GM12878 (cell line): ENCODE data around the gene TMC2. TPM values are rescaled to one million over a fixed set of nuclear protein-coding genes. Genes with fewer than 3 reads are reported as not detected.

Experiments used
- ATAC-seq: fragments of 200-7000 bp; cut with Tn5 transposase; 3 replicates; pipeline ENCODE4 v1.9.1; 2020; ENCODE audit warnings: mild to moderate bottlenecking, moderate library complexity
- BruUV-seq: library from RNA; stranded (reverse); fragments of 400-500 nt; replicated peaks from 2 replicates; lab custom pipeline; 2021; lab: Mats Ljungman, UMichigan
- CTCF ChIA-PET: fragments of 300-600 bp; sonication (Branson Sonifier 250); formaldehyde crosslinking; extraction: SDS; loops from one replicate; lab custom pipeline; 2021; ENCODE audit warnings: inconsistent platforms; lab: Yijun Ruan, JAX
- POLR2A ChIA-PET: fragments of 350-600 bp; formaldehyde crosslinking; extraction: SDS; loops from one replicate; lab custom pipeline; 2021; ENCODE audit warnings: inconsistent platforms; lab: Charles Lee
- RAD21 ChIA-PET: fragments of 300-600 bp; sonication (Branson Sonifier 250); formaldehyde crosslinking; loops from one replicate; lab custom pipeline; 2023; ENCODE audit warnings: antibody characterized with exemption; ENCODE audit not compliant: unreplicated experiment; lab: Charles Lee
- SMC1A ChIA-PET: fragments of 300-600 bp; sonication (Branson Sonifier 250); formaldehyde crosslinking; loops from one replicate; lab custom pipeline; 2023; ENCODE audit not compliant: unreplicated experiment, uncharacterized antibody; lab: Charles Lee
- DNase-seq: peaks from one replicate; pipeline ENCODE4 v3.0.0-alpha.2; 2011; ENCODE audit warnings: low read depth, low spot score
- FAIRE-seq: peaks from 3 replicates; lab custom pipeline; 2011; peaks lifted over from hg19 to GRCh38; lab: Jason Lieb, UNC
- H2AFZ ChIP-seq: 2 replicates; pipeline ENCODE4 v1.6.0; 2011; ENCODE audit warnings: low read depth, low read length, control low read depth; ENCODE audit not compliant: control insufficient read depth
- H3K27ac ChIP-seq: 2 replicates; pipeline ENCODE4 v1.5.1; 2011; ENCODE audit warnings: control low read depth; ENCODE audit not compliant: control insufficient read depth, insufficient read depth
- H3K27me3 ChIP-seq, 2 experiments: replicated peaks in 1 of 2; 2 replicates each; pipeline versions ENCODE4 v1.6.0 to v1.6.1; 2011; ENCODE audit warnings: low read length in 1 of 2; ENCODE audit not compliant: control insufficient read depth in 2 of 2, insufficient read depth in 2 of 2
- H3K36me3 ChIP-seq, 2 experiments: 2 replicates each; pipeline ENCODE4 v1.5.1; 2011; ENCODE audit warnings: low read length in 1 of 2; ENCODE audit not compliant: control insufficient read depth in 2 of 2, insufficient read depth in 2 of 2
- H3K4me1 ChIP-seq: 2 replicates; pipeline ENCODE4 v1.6.1; 2011; ENCODE audit warnings: mild to moderate bottlenecking, low read length, moderate library complexity, mixed read lengths; ENCODE audit not compliant: control insufficient read depth, insufficient read depth
- H3K4me2 ChIP-seq: 2 replicates; pipeline ENCODE4 v1.6.0; 2011; ENCODE audit warnings: control low read depth; ENCODE audit not compliant: control insufficient read depth, insufficient read depth
- H3K4me3 ChIP-seq: fragments of 200-600 bp; sonication (generic); 2 replicates; pipeline ENCODE4 v1.5.1; 2016
- H3K79me2 ChIP-seq: 2 replicates; pipeline ENCODE4 v1.6.0; 2011; ENCODE audit warnings: low read length; ENCODE audit not compliant: control insufficient read depth, insufficient read depth
- H3K9ac ChIP-seq: 2 replicates; pipeline ENCODE4 v1.8.0; 2011; ENCODE audit warnings: low read length, control low read depth, mixed read lengths; ENCODE audit not compliant: control insufficient read depth, insufficient read depth
- H3K9me3 ChIP-seq: replicated peaks from 3 replicates; pipeline ENCODE4 v1.5.1; 2011; ENCODE audit warnings: mild to moderate bottlenecking, low read length; ENCODE audit not compliant: control insufficient read depth, insufficient read depth
- H4K20me1 ChIP-seq: 2 replicates; pipeline ENCODE4 v1.6.0; 2011; ENCODE audit not compliant: control insufficient read depth, insufficient read depth
- FOXK2 ChIP-seq: fragments of 450-650 bp; IDR thresholded peaks from 2 replicates; pipeline ENCODE4 v1.6.1; 2017; ENCODE audit warnings: mild to moderate bottlenecking, moderate library complexity
- REST ChIP-seq: IDR thresholded peaks from 2 replicates; pipeline ENCODE4 v1.6.1; 2012; ENCODE audit warnings: mild to moderate bottlenecking, low read depth, low read length
- WGBS: methylation state at CpG from one replicate; pipeline ENCODE4 v1.1.6; 2016; ENCODE audit warnings: low lambda C conversion rate; ENCODE audit not compliant: insufficient replicate concordance, insufficient coverage; ENCODE audit errors: missing lambda C conversion rate; 5-methylcytosine and 5-hydroxymethylcytosine counted together
- in situ Hi-C: fragments of 300-500 bp; cut with MboI; formaldehyde crosslinking; loops from 9 replicates; pipeline ENCODE4 v1.14.3; 2018; ENCODE audit warnings: mixed read lengths
- intact Hi-C: fragments of 100-400 bp; cut with micrococcal nuclease; formaldehyde crosslinking; loops from one replicate; pipeline ENCODE4 v1.14.2; 2022; ENCODE audit not compliant: unreplicated experiment
- polyA plus RNA-seq, 11 experiments: library from polyadenylated mRNA; depleted of rRNA in 4 of 11; unstranded in 6 of 11; stranded (reverse) in 5 of 11; fragments of >200 nt; fragmentation: Nextera tagmentation in 4 of 11; fragmentation: Illumina TruSeq in 1 of 11; extraction: Ambion mirVana in 4 of 11; extraction: Trizol in 1 of 11; gene quantifications; 1 replicate in 1 of 11; 2 replicates in 10 of 11; pipeline versions ENCODE4 v1.2.1 to v1.2.3, GENCODE V29; 2011 to 2016; ENCODE audit warnings: inconsistent platforms in 2 of 11, missing spikeins in 2 of 11, low read depth in 1 of 11
- total RNA-seq, 4 experiments: library from RNA; depleted of rRNA in 3 of 4; stranded (reverse); fragments of >200 nt in 3 of 4; fragmentation: Illumina TruSeq in 1 of 4; extraction: Trizol in 1 of 4; gene quantifications; 2 replicates each; pipeline versions ENCODE4 v1.2.1 to v1.2.3, GENCODE V29; 2013 to 2021

Gene TMC2
- total and polyA plus RNA-seq, 10 of the 15 experiments (the other 5 are each of a cell fraction or from before 2014, with no cell fraction given) = 0.08 TPM; not detected in 9

DNA sequence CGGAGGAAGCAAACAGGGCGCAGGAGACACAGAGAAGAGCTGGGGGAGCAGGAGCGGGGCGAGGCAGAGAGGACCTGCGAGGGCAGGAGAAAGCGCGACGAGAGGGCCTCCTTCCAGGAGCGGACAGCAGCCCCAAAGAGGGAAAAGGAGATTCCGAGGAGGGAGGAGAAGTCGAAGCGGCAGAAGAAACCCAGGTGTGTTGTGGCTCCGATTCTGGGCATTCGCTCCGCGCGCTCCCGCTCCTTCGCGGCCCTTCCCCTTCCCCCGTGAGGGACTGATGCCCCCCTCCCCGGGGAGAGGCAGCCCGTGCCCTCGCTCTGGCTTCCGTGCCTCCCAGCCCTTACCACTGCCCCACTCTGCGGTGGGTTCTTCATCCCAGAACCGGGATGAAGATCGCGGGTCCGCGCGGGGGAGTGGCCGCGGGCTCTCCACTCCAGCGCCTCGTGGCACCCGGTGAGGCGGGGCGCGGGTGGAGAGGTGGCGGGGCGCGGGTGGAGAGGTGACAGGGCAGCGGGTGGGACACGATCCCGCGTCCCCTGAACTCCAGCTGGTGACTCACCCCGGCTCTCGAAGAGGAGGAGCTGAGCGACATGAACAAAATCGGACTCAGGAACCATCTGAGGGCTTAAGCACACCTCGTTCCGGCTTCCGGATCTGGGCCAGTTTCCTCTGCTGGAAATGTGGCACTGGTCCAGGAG, 22.4 kb downstream of the TMC2 start:
- DNase-seq = no peak
- 42% methylated on average over 44 of the region's 54 CpGs for WGBS
- no peaks in the 10 kb centered on the region for H3K79me2 ChIP-seq

More for the DNA sequence above, 22.4 kb downstream of the TMC2 start:
- no peaks in the 10 kb centered on the region for H3K4me1 ChIP-seq
- H3K27ac ChIP-seq = no peak overlapping the region
- H3K9me3 ChIP-seq = no peaks in the 10 kb centered on the region
- H3K9ac ChIP-seq = no peak overlapping the region
- RAD21 ChIA-PET = no interaction called here
- BruUV-seq = no TSS peak
- no peak overlapping the region for H3K4me3 ChIP-seq
- in situ Hi-C loops = no loop called here
- SMC1A ChIA-PET = no interaction called here
- H3K36me3 ChIP-seq = no peaks in the 10 kb centered on the region
- POLR2A ChIA-PET = no interaction called here
- TF ChIP-seq FOXK2 (no peak), REST (no peak)
- ATAC-seq (no peak), FAIRE-seq (no peak)
- CTCF ChIA-PET = no interaction called here
- H4K20me1 ChIP-seq = no peaks in the 10 kb centered on the region
- no peak overlapping the region for H2AFZ ChIP-seq
- intact Hi-C loops = no loop called here
- peaks cover 9 to 12% of the 10 kb centered on the region in 2 experiments for H3K27me3 ChIP-seq
- H3K4me2 ChIP-seq = no peak overlapping the region
